ENCODE results near the gene GMDS.
"Not testable (repeated sequence)": the region's sequence is repeated elsewhere in the genome, so short reads cannot be mapped to it uniquely, and the experiment has no call there.

DNA sequence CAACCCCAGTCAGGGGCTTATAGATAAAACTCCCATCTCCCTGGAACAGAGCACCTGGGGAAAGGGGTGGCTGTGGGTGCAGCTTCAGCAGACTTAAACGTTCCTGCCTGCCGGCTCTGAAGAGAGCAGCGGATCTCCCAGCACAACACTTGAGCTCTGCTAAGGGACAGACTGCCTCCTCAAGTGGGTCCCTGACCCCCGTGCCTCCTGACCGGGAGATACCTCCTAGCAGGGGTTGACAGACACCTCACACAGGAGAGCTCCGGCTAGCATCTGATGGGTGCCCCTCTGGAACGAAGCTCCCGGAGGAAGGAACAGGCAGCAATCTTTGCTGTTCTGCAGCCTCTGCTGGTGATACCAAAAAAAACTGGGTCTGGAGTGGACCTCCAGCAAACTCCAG is 494.3 kb downstream of the GMDS start:
- not testable (repeated sequence) for TF ChIP-seq POLR2A (IDR thresholded peaks at IDR 0.05)
- TF ChIP-seq, protein P1, sequence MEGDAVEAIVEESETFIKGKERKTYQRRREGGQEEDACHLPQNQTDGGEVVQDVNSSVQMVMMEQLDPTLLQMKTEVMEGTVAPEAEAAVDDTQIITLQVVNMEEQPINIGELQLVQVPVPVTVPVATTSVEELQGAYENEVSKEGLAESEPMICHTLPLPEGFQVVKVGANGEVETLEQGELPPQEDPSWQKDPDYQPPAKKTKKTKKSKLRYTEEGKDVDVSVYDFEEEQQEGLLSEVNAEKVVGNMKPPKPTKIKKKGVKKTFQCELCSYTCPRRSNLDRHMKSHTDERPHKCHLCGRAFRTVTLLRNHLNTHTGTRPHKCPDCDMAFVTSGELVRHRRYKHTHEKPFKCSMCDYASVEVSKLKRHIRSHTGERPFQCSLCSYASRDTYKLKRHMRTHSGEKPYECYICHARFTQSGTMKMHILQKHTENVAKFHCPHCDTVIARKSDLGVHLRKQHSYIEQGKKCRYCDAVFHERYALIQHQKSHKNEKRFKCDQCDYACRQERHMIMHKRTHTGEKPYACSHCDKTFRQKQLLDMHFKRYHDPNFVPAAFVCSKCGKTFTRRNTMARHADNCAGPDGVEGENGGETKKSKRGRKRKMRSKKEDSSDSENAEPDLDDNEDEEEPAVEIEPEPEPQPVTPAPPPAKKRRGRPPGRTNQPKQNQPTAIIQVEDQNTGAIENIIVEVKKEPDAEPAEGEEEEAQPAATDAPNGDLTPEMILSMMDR (IDR thresholded peaks at IDR 0.05 in 4 of 5, conservative IDR thresholded peaks at IDR 0.05 in 1 of 5): not testable (repeated sequence)

All from gastrocnemius medialis (tissue), 4 donors.